ENCODE results near the gene DCAF5. TPM values are rescaled to one million over a fixed set of nuclear protein-coding genes. Genes with fewer than 3 reads are reported as not detected.
A peak's percentile ranks its signal among the peaks of the same experiment; 100 is the strongest.
"Not testable (repeated sequence)": the region's sequence is repeated elsewhere in the genome, so short reads cannot be mapped to it uniquely, and the experiment has no call there.

The DCAF5 gene
- total and polyA plus RNA-seq, 12 donors: 19.9 to 48.0 (median 33.4) TPM

DNA sequence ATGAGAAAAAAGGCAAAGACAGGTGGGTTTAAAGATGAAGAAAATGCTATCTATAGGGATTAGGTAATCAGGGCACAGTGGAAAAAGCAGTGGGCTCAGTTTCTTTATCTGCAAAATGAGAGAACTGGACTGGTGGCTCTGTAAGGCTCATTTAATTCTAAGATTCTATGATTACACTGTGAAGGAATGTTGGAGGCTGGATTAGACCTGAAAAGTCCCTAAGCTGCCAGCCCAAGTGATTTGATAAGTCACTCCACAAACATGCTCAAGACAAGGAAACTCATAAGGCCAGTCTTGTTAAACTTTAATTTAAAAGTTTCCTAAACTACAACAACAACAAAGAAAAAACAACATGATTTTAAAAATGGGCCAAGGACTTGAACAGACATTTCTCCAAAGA lies 75.1 kb downstream of the DCAF5 start:
- Histone ChIP-seq H3K4me3 (no peak overlapping the region), H3K4me1 (replicated peaks in 1 of 2) (no peaks in the 10 kb centered on the region), H3K36me3 (replicated peaks in 1 of 2) (peaks cover 0 to 30% of the 10 kb centered on the region in 2 donors), H3K27ac (peak overlapping the region in 2 of 5 donors; percentile 18 to 46), H3K27me3 (no peaks in the 10 kb centered on the region), H3K9me3 (replicated peaks in 1 of 3) (no peaks in the 10 kb centered on the region)
- intact Hi-C loops (cut with DNase I): no loop called here
- no peak for DNase-seq
- no peak for TF ChIP-seq CTCF (IDR thresholded peaks at IDR 0.05)
- TF ChIP-seq POLR2A (IDR thresholded peaks at IDR 0.05): no peak

GRCh38 chr14:69077185-69077584 lies 75.7 kb downstream of the DCAF5 start:
- Histone ChIP-seq H3K36me3 (replicated peaks in 1 of 2) (peaks cover 0 to 25% of the 10 kb centered on the region in 2 donors), H3K27ac (peak overlapping the region in 1 of 5 donors; percentile 18)
- H3K4me1 ChIP-seq (replicated peaks in 1 of 2); H3K4me3 ChIP-seq; intact Hi-C loops (cut with DNase I); H3K27me3 ChIP-seq; H3K9me3 ChIP-seq (replicated peaks in 1 of 3); DNase-seq: not testable (repeated sequence)
- 96 to 98% (median 97%) methylated on average over 5 of the region's 5 CpGs for WGBS, 4 donors

GRCh38 chr14:69076341-69076740 lies 76.6 kb downstream of the DCAF5 start:
- Histone ChIP-seq H3K36me3 (replicated peaks in 1 of 2) (peaks cover 0 to 25% of the 10 kb centered on the region in 2 donors), H3K4me3 (no peak overlapping the region), H3K9me3 (replicated peaks in 1 of 3) (no peaks in the 10 kb centered on the region), H3K27ac (no peak overlapping the region), H3K27me3 (no peaks in the 10 kb centered on the region), H3K4me1 (replicated peaks in 1 of 2) (no peaks in the 10 kb centered on the region)
- TF ChIP-seq CTCF (IDR thresholded peaks at IDR 0.05) (no peak), POLR2A (IDR thresholded peaks at IDR 0.05) (no peak)
- DNase-seq: no peak
- WGBS, 4 donors: 80 to 99% (median 86%) methylated on average over 3 of the region's 3 CpGs
- intact Hi-C loops (cut with DNase I): no loop called here

GRCh38 chr14:69073915-69074314 lies 79.0 kb downstream of the DCAF5 start:
- no peaks in the 10 kb centered on the region for H3K9me3 ChIP-seq (replicated peaks in 1 of 3)
- H3K4me3 ChIP-seq: no peak overlapping the region
- no peak for DNase-seq
- peaks cover 0 to 35% of the 10 kb centered on the region in 2 donors for H3K36me3 ChIP-seq (replicated peaks in 1 of 2)
- no peak for TF ChIP-seq CTCF (IDR thresholded peaks at IDR 0.05)
- TF ChIP-seq POLR2A (IDR thresholded peaks at IDR 0.05): no peak
- no peaks in the 10 kb centered on the region for H3K27me3 ChIP-seq
- no peak overlapping the region for H3K27ac ChIP-seq
- intact Hi-C loops (cut with DNase I): no loop called here
- no peaks in the 10 kb centered on the region for H3K4me1 ChIP-seq (replicated peaks in 1 of 2)
- WGBS, 4 donors: 57 to 70% (median 63%) methylated on average over 1 of the region's 1 CpG

GRCh38 chr14:69073429-69073828 lies 79.5 kb downstream of the DCAF5 start:
- intact Hi-C loops (cut with DNase I): no loop called here

More at GRCh38 chr14:69073429-69073828, 79.5 kb downstream of the DCAF5 start:
- 87 to 92% (median 91%) methylated on average over 5 of the region's 5 CpGs for WGBS, 4 donors
- TF ChIP-seq CTCF (IDR thresholded peaks at IDR 0.05) (no peak), POLR2A (IDR thresholded peaks at IDR 0.05) (no peak)
- Histone ChIP-seq H3K4me1 (replicated peaks in 1 of 2) (no peaks in the 10 kb centered on the region), H3K9me3 (replicated peaks in 1 of 3) (no peaks in the 10 kb centered on the region), H3K36me3 (replicated peaks in 1 of 2) (peaks cover 0 to 35% of the 10 kb centered on the region in 2 donors), H3K27me3 (no peaks in the 10 kb centered on the region), H3K27ac (no peak overlapping the region), H3K4me3 (no peak overlapping the region)
- DNase-seq: no peak
